ENCODE results near the gene TBC1D22A. TPM values are rescaled to one million over a fixed set of nuclear protein-coding genes. Genes with fewer than 3 reads are reported as not detected.
A peak's percentile ranks its signal among the peaks of the same experiment; 100 is the strongest.

TBC1D22A gene
- total RNA-seq, 1 donor from 2014 or later: 33.0 TPM

DNA sequence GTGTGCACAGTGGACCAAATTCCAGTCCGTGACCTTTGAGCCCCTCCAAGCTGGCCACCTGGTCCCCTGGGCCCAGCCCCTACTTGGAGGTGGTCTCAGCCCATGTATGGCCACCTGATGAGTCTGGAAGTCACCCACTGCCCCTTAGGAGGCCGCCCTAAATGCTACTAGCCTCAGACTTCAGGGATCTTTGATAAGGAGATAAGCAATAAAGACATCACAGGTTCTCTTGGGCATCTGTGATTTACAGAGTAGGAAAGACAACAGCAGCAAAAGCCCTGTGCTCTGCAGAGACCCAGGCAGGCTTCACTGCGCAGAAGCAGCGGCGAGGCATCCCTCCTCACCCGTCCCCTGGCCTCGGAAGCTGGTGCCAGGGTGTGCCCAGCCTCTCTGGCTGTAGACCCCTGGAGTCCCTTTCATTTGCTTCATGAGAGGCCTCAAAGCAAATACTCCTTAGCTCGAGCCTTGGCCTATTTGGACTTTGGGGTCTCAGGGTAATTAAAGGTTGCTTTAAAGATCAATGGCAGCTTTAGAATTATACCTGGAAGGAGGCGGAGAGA lies 360.1 kb downstream of the TBC1D22A start:
- no peak for DNase-seq (ENCODE audit: low spot score)

- no peak for DNase-seq (ENCODE audit: low spot score)
These were observed 360.8 kb downstream of the TBC1D22A start for GRCh38 chr22:47123006-47123826.

- no peak for DNase-seq (ENCODE audit: low spot score)
These were observed 361.5 kb downstream of the TBC1D22A start for GRCh38 chr22:47123827-47124442.

DNA sequence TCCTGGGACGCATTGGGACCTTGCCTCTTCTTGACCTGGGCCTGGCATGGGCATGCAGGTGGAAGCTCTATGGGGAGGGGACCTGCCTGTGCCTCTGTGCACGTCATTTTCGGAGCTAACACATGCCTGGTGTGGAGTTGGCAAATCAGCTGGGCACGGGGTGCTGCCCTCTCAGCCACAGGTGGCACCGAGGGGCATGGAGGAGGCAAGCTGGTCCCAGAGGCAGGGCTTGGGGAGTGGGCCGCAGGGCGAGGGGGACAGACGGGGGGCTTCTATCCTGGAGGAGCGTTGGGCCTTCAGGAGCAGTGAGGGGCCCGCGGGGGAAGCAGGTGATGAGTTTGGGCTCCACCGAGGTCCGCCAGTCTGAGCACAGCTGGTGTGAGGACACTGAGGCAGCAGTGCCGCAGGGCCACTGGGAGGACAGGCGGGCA lies 362.0 kb downstream of the TBC1D22A start:
- no peak for DNase-seq (ENCODE audit: low spot score)

GRCh38 chr22:47124961-47125360 lies 362.5 kb downstream of the TBC1D22A start:
- DNase-seq (ENCODE audit: low spot score): no peak

GRCh38 chr22:47125603-47126002 lies 363.2 kb downstream of the TBC1D22A start:
- no peak for DNase-seq (ENCODE audit: low spot score)

DNA sequence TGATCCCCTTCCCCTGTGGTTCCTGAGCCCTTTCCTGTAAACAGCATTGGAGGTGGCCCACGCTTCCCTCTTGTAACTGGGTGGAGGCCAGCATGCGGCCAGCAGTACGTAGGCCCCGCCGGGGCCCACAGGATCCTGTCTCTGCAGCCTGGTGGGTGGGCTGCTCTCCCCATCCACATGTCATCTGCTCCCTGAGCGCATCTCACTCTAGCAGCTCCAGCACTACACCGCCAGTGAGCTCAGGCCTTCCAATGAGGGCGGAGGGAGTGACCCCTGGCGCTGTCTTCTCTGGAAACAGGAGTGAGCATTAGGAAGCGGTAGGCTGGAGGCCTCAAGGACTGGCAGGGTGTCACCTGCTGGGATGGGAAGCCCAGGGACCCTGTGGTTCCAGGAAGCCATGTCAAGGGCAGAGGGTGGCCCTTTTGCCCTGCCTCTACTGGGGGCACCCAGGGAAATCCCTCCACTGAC lies 363.9 kb downstream of the TBC1D22A start:
- no peak for DNase-seq (ENCODE audit: low spot score)

DNA sequence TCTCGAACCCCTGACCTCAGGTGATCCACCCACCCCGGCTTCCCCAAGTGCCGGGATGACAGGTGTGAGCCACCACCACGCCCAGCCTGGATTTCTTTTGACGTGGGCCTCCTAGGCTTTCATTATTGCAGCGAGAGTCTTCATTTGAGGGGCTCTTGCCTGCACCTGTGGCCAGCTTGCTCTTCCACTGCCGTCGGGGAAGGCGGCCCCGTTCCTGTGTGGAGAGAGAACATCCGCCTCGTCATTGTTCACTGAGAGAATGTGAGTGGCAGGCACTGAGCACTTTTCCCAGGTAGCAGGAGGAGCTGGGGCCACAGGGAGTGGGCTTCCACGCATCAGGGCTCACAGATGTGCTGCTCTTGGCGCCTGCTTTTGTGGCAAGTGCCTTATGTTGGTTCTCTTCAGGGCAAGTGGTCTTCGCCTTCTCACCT lies 365.0 kb downstream of the TBC1D22A start:
- no peak for DNase-seq (ENCODE audit: low spot score)

DNA sequence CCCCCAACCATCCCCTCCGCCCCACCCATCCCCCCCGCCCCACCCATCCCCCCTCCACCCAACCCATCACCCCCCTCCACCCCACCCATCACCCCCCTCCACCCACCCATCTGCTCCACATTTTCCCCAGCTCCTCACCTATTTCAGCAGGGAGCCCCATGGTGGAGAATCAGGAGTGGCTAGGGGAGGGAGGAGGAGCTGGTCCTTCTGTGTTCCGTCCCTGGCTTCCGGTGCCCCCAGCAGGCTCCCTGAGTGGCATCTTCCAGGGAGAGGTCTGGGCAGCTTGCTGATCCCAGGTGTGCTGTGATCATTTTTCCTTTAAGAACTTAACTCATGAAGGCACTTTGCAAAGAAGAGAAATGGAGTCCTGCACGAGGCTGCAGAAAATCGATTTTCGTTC lies 365.8 kb downstream of the TBC1D22A start:
- no peak for DNase-seq (ENCODE audit: low spot score)

- DNase-seq (ENCODE audit: low spot score): no peak
These were observed 366.3 kb downstream of the TBC1D22A start for GRCh38 chr22:47128622-47129215.

DNA sequence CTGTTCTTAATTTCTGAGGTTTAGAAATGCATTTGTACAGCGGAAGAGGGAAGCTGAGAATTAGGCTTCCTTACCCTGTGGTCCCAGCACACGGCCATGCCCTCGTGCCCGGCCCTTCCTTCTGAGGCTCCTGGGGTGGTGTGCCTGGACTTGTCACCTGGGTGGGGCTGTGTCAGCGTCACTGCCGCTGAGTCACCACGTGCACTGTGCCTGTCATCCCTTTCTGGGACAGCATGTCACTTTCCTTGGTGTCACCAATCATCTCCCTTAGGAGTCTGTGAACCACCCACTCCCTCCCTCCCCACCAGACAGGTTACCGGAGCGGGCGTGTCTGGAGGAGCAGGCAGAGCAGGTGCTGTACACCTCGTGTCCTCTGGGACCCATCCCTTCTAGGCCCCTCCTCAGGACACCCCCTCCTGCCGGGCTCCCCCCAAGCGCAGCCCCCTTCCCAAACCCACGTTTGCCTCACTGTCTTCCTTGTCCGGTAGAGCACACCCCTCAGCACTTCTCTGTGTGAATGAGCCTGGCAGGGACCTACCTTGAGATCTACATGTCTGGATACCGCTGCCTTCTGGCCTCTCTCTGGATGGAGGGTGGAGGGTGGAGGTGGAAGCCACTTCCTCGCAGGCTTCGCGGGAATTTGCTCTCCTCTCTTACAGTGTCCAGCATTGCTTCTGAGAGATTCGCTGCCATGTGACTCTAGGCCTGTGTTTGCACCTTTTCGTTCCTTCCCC lies 367.6 kb downstream of the TBC1D22A start:
- peak; percentile 48 for DNase-seq (ENCODE audit: low spot score)

DNA sequence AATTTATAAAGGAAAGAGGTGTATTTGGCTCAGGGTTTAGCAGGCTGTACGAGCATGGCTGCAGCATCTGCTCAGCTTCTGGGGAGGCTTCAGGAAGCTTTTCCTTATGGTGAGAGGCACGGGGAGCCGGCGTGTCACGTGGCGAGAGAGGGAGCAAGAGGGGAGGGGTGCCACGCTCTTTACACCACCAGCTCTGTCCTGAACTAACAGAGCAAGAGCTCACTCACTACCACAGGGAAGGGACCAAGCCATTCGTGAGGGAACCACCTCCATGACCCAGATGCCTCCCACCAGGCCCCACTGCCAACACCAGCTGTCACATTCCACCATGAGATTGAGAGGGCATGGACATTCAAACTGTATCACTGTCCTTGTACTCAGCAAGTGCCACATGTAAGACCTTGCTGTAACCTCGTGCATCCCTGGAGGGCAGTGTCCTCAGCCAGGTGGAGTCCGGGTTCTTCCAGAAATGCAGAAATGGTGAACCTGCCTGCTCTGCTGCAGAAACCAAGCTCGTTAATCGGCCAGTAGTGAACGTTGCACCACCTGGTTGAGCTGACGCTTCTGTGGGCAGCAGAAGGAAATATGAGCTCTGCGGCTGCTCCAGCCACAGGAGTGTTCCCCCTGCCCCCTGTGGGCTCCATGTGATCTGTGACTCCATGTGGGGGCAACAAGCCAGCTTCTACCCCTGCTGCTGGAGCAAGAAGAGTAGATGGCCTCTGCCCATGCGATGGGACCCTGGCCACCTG lies 368.6 kb downstream of the TBC1D22A start:
- no peak for DNase-seq (ENCODE audit: low spot score)

DNA sequence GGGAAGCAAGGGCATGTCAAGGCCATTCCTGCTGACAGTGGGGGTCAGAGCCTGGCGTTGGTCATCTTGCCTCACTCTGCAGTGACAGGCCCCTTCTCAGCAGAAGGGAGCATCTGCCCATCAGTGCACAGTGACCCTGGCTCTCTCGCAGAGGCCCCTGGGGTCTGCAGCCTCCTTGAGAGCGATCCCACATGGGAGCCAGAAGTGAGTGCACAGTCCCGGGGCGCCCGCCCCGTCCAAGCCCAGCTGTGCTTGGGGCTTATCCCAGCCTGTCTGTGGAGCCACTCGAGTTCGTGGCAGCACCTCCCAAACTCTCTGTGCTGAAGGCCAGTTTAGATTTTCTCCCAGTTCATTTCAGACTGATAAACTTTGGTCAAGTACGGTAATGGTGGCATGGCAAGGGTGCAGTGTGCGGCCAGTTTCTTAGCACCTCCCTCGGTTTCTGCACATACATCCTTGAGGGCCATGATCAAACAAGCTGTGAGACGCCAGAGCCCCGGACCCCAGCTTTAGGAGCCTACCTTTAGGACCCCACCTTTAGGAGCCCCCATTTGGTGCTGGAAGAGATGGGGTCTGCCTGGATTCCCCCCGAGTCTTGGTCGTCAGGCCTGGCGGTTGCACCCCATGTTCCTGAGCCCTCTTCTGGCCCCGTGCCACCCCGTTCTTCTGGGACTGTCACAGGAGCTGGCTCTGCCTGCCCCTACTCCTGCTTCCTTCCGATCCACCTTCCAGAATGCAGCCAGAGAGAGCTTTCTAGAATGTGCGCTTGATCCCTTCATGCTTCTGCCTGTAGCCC lies 369.4 kb downstream of the TBC1D22A start:
- no peak for DNase-seq (ENCODE audit: low spot score)

DNA sequence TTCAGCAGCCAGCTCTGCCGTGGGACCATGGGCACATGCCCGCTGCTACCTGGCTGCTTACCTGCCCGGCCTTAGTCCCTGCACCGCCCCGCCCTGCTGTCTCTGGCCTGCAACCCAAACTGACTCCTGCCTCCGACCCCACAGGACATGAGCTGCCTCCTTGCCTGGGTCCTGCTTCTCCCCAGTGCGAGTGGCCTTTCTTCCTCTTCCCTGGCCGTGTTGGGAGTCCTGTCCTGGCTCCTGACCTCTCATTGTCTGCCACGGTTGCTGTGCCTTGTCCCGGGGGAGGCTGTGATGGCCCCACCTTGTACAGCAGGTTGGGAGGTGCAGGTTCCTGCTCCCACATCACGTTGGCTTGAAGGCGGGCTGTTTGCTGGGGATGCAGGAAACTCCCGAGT lies 370.0 kb downstream of the TBC1D22A start:
- DNase-seq (ENCODE audit: low spot score): no peak

GRCh38 chr22:47133061-47133969 lies 370.9 kb downstream of the TBC1D22A start:
- no peak for DNase-seq (ENCODE audit: low spot score)

GRCh38 chr22:47134222-47134621 lies 371.8 kb downstream of the TBC1D22A start:
- DNase-seq (ENCODE audit: low spot score): no peak

- DNase-seq (ENCODE audit: low spot score): no peak
These were observed 372.9 kb downstream of the TBC1D22A start for GRCh38 chr22:47135338-47135737.

DNA sequence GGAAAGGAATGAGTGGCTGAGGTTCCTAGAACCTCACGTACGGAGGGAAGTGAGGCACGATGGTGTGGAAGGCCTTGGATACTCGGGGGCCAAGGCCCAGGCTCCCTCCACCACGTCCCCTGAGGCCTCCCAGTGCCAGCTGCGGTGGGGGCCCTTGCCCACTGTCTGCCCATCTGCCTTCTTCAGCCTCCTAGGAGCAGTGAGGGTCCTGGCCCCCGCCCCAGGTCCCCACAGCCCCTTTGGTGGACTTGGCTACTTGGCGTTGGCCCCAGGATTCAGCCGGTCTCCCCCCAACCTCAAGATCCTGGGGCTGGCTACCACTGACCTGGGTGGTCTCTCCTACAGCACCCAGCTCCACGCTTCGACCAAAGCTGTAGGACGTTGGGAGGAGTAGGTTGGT lies 373.6 kb downstream of the TBC1D22A start:
- no peak for DNase-seq (ENCODE audit: low spot score)

- no peak for DNase-seq (ENCODE audit: low spot score)
These were observed 374.2 kb downstream of the TBC1D22A start for GRCh38 chr22:47136671-47137070.
